Parathyroid adenoma (tissue), 2 donors: ENCODE data around the gene IGFALS.

Source experiments
- H2AFZ ChIP-seq: fragments of 300-600 bp; sonication (generic); one replicate; pipeline ENCODE4 v1.7.0; 2017; ENCODE audit warnings: antibody characterized with exemption, mild to moderate bottlenecking
- H3K27ac ChIP-seq: fragments of 300-600 bp; sonication (generic); one replicate; pipeline ENCODE4 v1.7.0; 2017
- H3K27me3 ChIP-seq: fragments of 300-600 bp; sonication (generic); one replicate; pipeline ENCODE4 v1.7.0; 2017; ENCODE audit warnings: low read length; ENCODE audit not compliant: control insufficient read depth, insufficient read depth
- H3K36me3 ChIP-seq: fragments of 300-600 bp; sonication (generic); one replicate; pipeline ENCODE4 v1.7.0; 2017; ENCODE audit warnings: low read length; ENCODE audit not compliant: control insufficient read depth, insufficient read depth
- H3K4me1 ChIP-seq: fragments of 300-600 bp; sonication (generic); one replicate; pipeline ENCODE4 v1.7.0; 2017; ENCODE audit warnings: control low read depth
- H3K4me2 ChIP-seq: fragments of 300-600 bp; sonication (generic); one replicate; pipeline ENCODE4 v1.7.0; 2017; ENCODE audit warnings: low read length
- H3K4me3 ChIP-seq: fragments of 300-600 bp; sonication (generic); one replicate; pipeline ENCODE4 v1.7.0; 2017; ENCODE audit warnings: low read depth, low read length
- H3K79me2 ChIP-seq: fragments of 300-600 bp; sonication (generic); one replicate; pipeline ENCODE4 v1.7.0; 2017; ENCODE audit warnings: control low read depth
- H3K9ac ChIP-seq: fragments of 300-600 bp; sonication (generic); one replicate; pipeline ENCODE4 v1.7.0; 2017; ENCODE audit warnings: mild to moderate bottlenecking
- H3K9me3 ChIP-seq: fragments of 300-600 bp; sonication (generic); one replicate; pipeline ENCODE4 v1.7.0; 2017; ENCODE audit warnings: low read length; ENCODE audit not compliant: control insufficient read depth
- TF ChIP-seq, protein P1 (sequence below): fragments of 300-600 bp; sonication (generic); IDR thresholded peaks from one replicate; pipeline ENCODE4 v1.7.0; 2017; ENCODE audit warnings: antibody characterized with exemption, mild to moderate bottlenecking
- donor health status: primary hyperparathyroidism.

The IGFALS gene

DNA sequence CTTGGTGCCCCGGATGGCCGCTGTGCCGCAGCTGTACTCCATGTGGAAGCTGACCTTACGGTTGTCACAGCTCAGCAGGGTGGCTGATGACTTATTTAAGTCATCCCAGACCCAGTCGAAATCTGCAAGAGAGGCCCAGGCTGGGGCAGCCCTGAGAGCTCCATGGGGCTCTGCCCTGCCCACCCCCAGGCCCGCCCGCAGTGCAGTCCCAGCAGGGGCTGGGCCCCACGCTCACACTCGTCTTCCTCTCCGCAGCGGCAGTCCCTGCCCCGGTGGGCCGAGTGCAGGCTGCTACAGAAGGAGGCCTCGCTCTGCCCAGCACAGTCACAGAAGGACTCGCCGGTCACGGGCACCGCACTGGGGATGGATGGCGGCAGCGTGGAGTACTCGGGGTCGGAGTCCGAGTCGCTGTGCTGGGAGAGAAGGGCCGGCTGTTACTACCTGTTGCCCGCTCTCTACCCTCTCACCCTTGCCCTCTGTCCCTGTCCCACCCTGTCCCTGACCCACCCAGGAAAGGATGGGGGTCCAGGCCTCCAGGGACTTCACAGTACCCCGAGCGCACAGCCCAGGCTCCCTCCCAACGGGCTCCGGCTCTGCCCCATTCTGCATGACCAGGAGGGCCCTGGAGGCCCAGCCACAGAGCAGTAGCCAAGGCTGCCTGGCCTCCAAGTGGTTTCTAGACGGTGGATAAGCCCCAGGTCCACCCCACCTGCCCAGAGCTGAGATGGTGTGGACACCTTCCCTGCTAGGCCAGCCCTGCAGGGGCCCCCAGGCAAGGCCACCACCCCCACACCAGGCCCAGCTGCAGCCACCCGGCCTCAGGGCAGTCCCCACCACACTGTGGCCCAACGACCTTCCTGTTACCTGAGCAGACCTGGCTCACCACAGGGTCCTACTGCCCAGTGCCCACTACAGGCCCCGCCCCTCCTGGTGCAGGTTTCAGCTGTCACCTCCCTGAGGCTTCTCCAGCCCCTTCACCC lies 15.0 kb downstream of the IGFALS start:
- H3K36me3 ChIP-seq: no peaks in the 10 kb centered on the region
- no peaks in the 10 kb centered on the region for H3K27me3 ChIP-seq
- no peak overlapping the region for H3K4me3 ChIP-seq
- no peak overlapping the region for H3K9ac ChIP-seq
- TF ChIP-seq, protein P1, sequence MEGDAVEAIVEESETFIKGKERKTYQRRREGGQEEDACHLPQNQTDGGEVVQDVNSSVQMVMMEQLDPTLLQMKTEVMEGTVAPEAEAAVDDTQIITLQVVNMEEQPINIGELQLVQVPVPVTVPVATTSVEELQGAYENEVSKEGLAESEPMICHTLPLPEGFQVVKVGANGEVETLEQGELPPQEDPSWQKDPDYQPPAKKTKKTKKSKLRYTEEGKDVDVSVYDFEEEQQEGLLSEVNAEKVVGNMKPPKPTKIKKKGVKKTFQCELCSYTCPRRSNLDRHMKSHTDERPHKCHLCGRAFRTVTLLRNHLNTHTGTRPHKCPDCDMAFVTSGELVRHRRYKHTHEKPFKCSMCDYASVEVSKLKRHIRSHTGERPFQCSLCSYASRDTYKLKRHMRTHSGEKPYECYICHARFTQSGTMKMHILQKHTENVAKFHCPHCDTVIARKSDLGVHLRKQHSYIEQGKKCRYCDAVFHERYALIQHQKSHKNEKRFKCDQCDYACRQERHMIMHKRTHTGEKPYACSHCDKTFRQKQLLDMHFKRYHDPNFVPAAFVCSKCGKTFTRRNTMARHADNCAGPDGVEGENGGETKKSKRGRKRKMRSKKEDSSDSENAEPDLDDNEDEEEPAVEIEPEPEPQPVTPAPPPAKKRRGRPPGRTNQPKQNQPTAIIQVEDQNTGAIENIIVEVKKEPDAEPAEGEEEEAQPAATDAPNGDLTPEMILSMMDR: no peak
- H3K27ac ChIP-seq: no peak overlapping the region
- peaks cover 9% of the 10 kb centered on the region for H3K79me2 ChIP-seq
- H3K9me3 ChIP-seq: no peaks in the 10 kb centered on the region
- no peak overlapping the region for H3K4me2 ChIP-seq
- peaks cover 4% of the 10 kb centered on the region for H3K4me1 ChIP-seq
- no peak overlapping the region for H2AFZ ChIP-seq

DNA sequence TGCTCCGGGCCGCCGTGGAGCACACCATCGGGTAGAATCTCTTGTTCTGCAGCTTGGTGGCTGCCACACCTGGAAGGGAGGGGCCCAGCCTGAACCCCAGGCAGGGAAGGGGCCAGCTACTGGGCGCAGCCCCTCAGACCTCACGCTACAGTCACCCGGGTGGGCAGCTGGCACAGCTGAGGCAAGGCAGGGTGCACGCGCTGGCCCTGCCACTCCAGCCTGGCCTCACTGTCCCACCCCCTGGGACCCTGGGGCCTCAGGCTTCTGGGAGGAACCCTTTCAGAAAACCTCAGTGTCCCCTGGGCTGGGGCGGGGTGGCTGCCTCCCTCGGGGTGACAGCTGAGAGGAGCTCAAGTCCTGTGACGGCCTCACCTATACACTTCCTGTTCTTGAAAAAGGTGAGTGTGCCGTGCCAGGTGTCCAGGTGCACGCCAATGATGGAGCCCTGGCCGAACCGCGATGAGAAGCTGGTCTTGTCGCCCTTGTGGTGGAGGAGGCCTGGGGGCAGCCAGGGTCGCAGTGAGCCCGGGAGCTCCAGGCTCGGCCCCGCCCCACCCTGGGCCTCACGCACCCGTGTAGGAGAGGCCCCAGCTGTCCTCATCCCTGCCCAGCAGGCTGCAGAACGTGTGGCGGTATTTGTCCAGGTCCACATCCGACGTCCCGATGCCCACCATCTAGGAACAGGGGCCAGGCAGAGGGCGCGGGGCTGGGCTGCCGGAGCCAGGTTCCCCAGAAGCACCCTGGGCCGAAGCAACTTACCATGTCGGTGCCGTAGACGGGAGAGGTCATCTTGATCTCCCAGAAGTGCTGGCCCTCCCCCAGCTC lies 15.9 kb downstream of the IGFALS start:
- Histone ChIP-seq H3K4me1 (peaks cover 4% of the 10 kb centered on the region), H3K27ac (no peak overlapping the region), H3K36me3 (no peaks in the 10 kb centered on the region), H3K4me2 (no peak overlapping the region), H3K9me3 (no peaks in the 10 kb centered on the region), H3K27me3 (no peaks in the 10 kb centered on the region), H3K4me3 (no peak overlapping the region), H3K9ac (no peak overlapping the region), H2AFZ (no peak overlapping the region), H3K79me2 (peaks cover 9% of the 10 kb centered on the region)
- TF ChIP-seq, protein P1: no peak

DNA sequence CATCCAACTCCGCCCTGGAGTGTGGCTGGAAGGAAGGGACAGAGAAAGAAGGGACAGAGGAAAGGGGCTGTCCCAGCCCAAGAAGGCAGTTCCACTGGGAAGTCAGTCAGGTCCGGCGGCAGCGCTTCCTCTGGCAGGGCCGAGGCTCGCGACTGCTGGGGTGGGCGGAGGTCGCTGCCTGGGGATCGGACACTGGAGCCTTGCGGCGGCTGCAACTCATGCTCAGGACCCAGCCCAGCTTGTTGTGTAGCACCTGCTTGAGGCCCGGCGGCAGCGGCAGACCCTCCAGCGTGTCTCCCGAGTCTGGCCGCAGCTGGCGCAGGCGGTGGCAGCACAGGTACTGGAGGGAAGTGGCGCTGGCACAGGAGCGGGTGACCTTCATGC lies 16.5 kb downstream of the IGFALS start:
- H3K36me3 ChIP-seq: no peaks in the 10 kb centered on the region
- peaks cover 4% of the 10 kb centered on the region for H3K4me1 ChIP-seq
- H3K27me3 ChIP-seq: no peaks in the 10 kb centered on the region

DNA sequence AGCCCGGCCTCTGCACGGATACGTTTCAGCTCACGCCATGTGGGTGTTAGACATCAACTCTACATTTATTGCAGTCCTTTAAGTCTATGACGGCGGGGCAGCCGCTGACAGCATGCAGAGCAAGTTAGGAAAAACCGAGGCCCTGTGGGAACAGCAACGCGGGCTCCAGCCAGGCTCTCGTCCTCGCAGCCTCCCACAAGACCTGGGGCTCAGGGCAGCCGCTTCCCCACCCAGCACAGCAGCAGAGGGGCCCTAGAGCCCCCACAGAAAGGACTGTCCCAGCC lies 16.9 kb downstream of the IGFALS start:
- TF ChIP-seq, protein P1: no peak
- Histone ChIP-seq H3K79me2 (peaks cover 9% of the 10 kb centered on the region), H3K9ac (no peak overlapping the region), H3K4me2 (no peak overlapping the region), H3K4me1 (peaks cover 4% of the 10 kb centered on the region), H3K27me3 (no peaks in the 10 kb centered on the region), H3K9me3 (no peaks in the 10 kb centered on the region), H3K4me3 (no peak overlapping the region), H3K27ac (no peak overlapping the region), H2AFZ (no peak overlapping the region), H3K36me3 (no peaks in the 10 kb centered on the region)

More for the DNA sequence above, 16.5 kb downstream of the IGFALS start:
- H3K9me3 ChIP-seq: no peaks in the 10 kb centered on the region
- H3K4me3 ChIP-seq: no peak overlapping the region
- TF ChIP-seq, protein P1: no peak
- no peak overlapping the region for H3K4me2 ChIP-seq
- no peak overlapping the region for H3K9ac ChIP-seq
- H2AFZ ChIP-seq: no peak overlapping the region
- peaks cover 9% of the 10 kb centered on the region for H3K79me2 ChIP-seq
- no peak overlapping the region for H3K27ac ChIP-seq
